PC-3 (cell line): Measurements from ENCODE around the gene MALRD1.

ENCODE experiments used
- CTCF ChIP-seq: fragments of 300-600 bp; sonication (generic); conservative IDR thresholded peaks from 2 replicates; pipeline ENCODE4 v1.5.1; 2017; ENCODE audit warnings: antibody characterized with exemption, low read depth, mild to moderate bottlenecking, low read length
- EZH2 ChIP-seq: fragments of 300-600 bp; sonication (generic); IDR thresholded peaks from one replicate; pipeline ENCODE4 v1.6.1; 2017; ENCODE audit warnings: antibody characterized with exemption, mild to moderate bottlenecking, low read length; ENCODE audit not compliant: unreplicated experiment
- EZH2phosphoT487 ChIP-seq: fragments of 300-600 bp; sonication (generic); IDR thresholded peaks from 2 replicates; pipeline ENCODE4 v1.6.1; 2018; ENCODE audit warnings: mild to moderate bottlenecking, antibody characterized with exemption, low read length, borderline replicate concordance

- TF ChIP-seq CTCF (no peak), EZH2phosphoT487 (no peak), EZH2 (no peak)
These were observed 634.8 kb downstream of the MALRD1 start for GRCh38 chr10:19683356-19683755.
